H1 (cell line): ENCODE data around the gene ULK3. TPM values are rescaled to one million over a fixed set of nuclear protein-coding genes. Genes with fewer than 3 reads are reported as not detected.

Experiments used
- CTCF ChIA-PET: fragments of 300-600 bp; sonication (Branson Sonifier 250); formaldehyde crosslinking; loops from one replicate; lab custom pipeline; 2021; ENCODE audit not compliant: partially characterized antibody; lab: Charles Lee
- POLR2A ChIA-PET: fragments of 300-600 bp; sonication (Branson Sonifier 250); formaldehyde crosslinking; loops from one replicate; lab custom pipeline; 2021; ENCODE audit warnings: inconsistent platforms; ENCODE audit not compliant: partially characterized antibody; lab: Charles Lee
- DNase-seq, 2 experiments: peaks; one replicate each; pipeline versions ENCODE4 v3.0.0 to v3.0.0-alpha.2; 2010 to 2022; ENCODE audit warnings: low spot score in 2 of 2, low read depth in 1 of 2, mixed read lengths in 1 of 2
- FAIRE-seq: peaks from 2 replicates; lab custom pipeline; 2011; peaks lifted over from hg19 to GRCh38; lab: Jason Lieb, UNC
- H2AFZ ChIP-seq: 2 replicates; pipeline ENCODE4 v1.8.1; 2012; ENCODE audit warnings: low read length, inconsistent platforms
- H2AK5ac ChIP-seq: 2 replicates; pipeline ENCODE4 v1.6.1; 2013; ENCODE audit warnings: low read depth, low read length
- H2BK120ac ChIP-seq: replicated peaks from 2 replicates; pipeline ENCODE3; 2013; ENCODE audit warnings: low read depth, low read length, inconsistent platforms
- H2BK12ac ChIP-seq: 2 replicates; pipeline ENCODE4 v1.6.1; 2013; ENCODE audit warnings: low read depth, low read length
- H2BK15ac ChIP-seq: 2 replicates; pipeline ENCODE4 v1.6.1; 2013; ENCODE audit warnings: low read length
- H2BK20ac ChIP-seq: 2 replicates; pipeline ENCODE4 v1.6.1; 2013; ENCODE audit warnings: low read length
- H2BK5ac ChIP-seq: 2 replicates; pipeline ENCODE4 v1.6.1; 2013; ENCODE audit warnings: low read depth, low read length
- H3K14ac ChIP-seq: 2 replicates; pipeline ENCODE4 v1.6.1; 2013; ENCODE audit warnings: inconsistent platforms; ENCODE audit not compliant: insufficient read length
- H3K18ac ChIP-seq: 2 replicates; pipeline ENCODE4 v1.6.1; 2013; ENCODE audit warnings: low read length; ENCODE audit errors: extremely low read depth
- H3K23ac ChIP-seq: 2 replicates; pipeline ENCODE4 v1.6.1; 2013; ENCODE audit warnings: inconsistent platforms; ENCODE audit not compliant: insufficient read length
- H3K23me2 ChIP-seq: 2 replicates; pipeline ENCODE4 v1.6.1; 2013; ENCODE audit warnings: low read depth, low read length
- H3K27ac ChIP-seq: 2 replicates; pipeline ENCODE4 v1.6.1; 2011; ENCODE audit warnings: low read depth, low read length, inconsistent platforms
- H3K27me3 ChIP-seq, 4 experiments: replicated peaks in 1 of 4; 1 replicate in 1 of 4; 2 replicates in 3 of 4; pipeline versions ENCODE4 v1.6.1 to v1.8.1; 2011 to 2013; ENCODE audit warnings: low read length in 3 of 4, mild to moderate bottlenecking in 3 of 4, inconsistent platforms in 2 of 4, mixed read lengths in 2 of 4, moderate library complexity in 1 of 4; ENCODE audit not compliant: control insufficient read depth in 3 of 4, insufficient read depth in 3 of 4; ENCODE audit errors: extremely low read depth in 1 of 4
- H3K36me3 ChIP-seq, 4 experiments: 2 replicates each; pipeline versions ENCODE4 v1.6.1 to v1.8.1; 2011 to 2013; ENCODE audit warnings: mild to moderate bottlenecking in 4 of 4, low read length in 3 of 4, moderate library complexity in 2 of 4, control low read depth in 1 of 4, inconsistent platforms in 1 of 4; ENCODE audit not compliant: insufficient read depth in 4 of 4, control insufficient read depth in 2 of 4
- H3K4ac ChIP-seq: replicated peaks from 2 replicates; pipeline ENCODE3; 2013; ENCODE audit warnings: low read length, low read depth, mixed read lengths, inconsistent platforms; ENCODE audit not compliant: insufficient read length
- H3K4me1 ChIP-seq, 4 experiments: replicated peaks in 1 of 4; 1 replicate in 1 of 4; 2 replicates in 3 of 4; pipeline versions ENCODE4 v1.6.1 to v1.8.1; 2011 to 2013; ENCODE audit warnings: low read length in 3 of 4, inconsistent platforms in 2 of 4, mixed read lengths in 1 of 4; ENCODE audit not compliant: insufficient read depth in 4 of 4, control insufficient read depth in 3 of 4
- H3K4me2 ChIP-seq, 2 experiments: 2 replicates each; pipeline versions ENCODE4 v1.6.1 to v1.8.1; 2011 to 2013; ENCODE audit warnings: low read depth in 2 of 2, low read length in 2 of 2, control low read depth in 1 of 2, inconsistent platforms in 1 of 2, mild to moderate bottlenecking in 1 of 2; ENCODE audit not compliant: insufficient read depth in 1 of 2
- H3K4me3 ChIP-seq, 4 experiments: fragments of 200-600, 300-600 bp in 1 of 4; sonication (generic), shearing (Covaris generic), sonication (Bioruptor Twin) in 1 of 4; 2 replicates each; pipeline versions ENCODE4 v1.5.1 to v1.8.1; 2011 to 2016; ENCODE audit warnings: low read length in 4 of 4, low read depth in 3 of 4, control low read depth in 2 of 4, inconsistent platforms in 2 of 4, mild to moderate bottlenecking in 2 of 4, mixed read lengths in 1 of 4, moderate library complexity in 1 of 4; ENCODE audit not compliant: insufficient read depth in 2 of 4; ENCODE audit errors: extremely low read depth in 1 of 4
- H3K56ac ChIP-seq: replicated peaks from 2 replicates; pipeline ENCODE3; 2013; ENCODE audit warnings: low read depth, mild to moderate bottlenecking, mixed read lengths, low read length, inconsistent platforms; ENCODE audit not compliant: insufficient read length
- H3K79me1 ChIP-seq: 2 replicates; pipeline ENCODE4 v1.6.1; 2013; ENCODE audit warnings: low read depth, low read length, control low read depth
- H3K79me2 ChIP-seq, 2 experiments: 2 replicates each; pipeline versions ENCODE4 v1.6.1 to v1.8.1; 2012 to 2013; ENCODE audit warnings: low read length in 2 of 2, mild to moderate bottlenecking in 2 of 2, inconsistent platforms in 1 of 2; ENCODE audit not compliant: insufficient read depth in 2 of 2, control insufficient read depth in 1 of 2
- H3K9ac ChIP-seq, 4 experiments: replicated peaks in 1 of 4; 1 replicate in 1 of 4; 2 replicates in 3 of 4; pipeline versions ENCODE4 v1.6.1 to v1.8.1; 2011 to 2013; ENCODE audit warnings: low read depth in 3 of 4, low read length in 3 of 4, control low read depth in 2 of 4, mild to moderate bottlenecking in 2 of 4, moderate library complexity in 2 of 4, inconsistent platforms in 1 of 4; ENCODE audit errors: extremely low read depth in 1 of 4
- H3K9me3 ChIP-seq, 2 experiments: 2 replicates each; pipeline versions ENCODE4 v1.6.1 to v1.8.1; 2012 to 2013; ENCODE audit warnings: mild to moderate bottlenecking in 2 of 2, moderate library complexity in 2 of 2, control low read depth in 1 of 2, inconsistent platforms in 1 of 2, low read depth in 1 of 2, low read length in 1 of 2, mixed read lengths in 1 of 2; ENCODE audit not compliant: insufficient read depth in 2 of 2
- H4K20me1 ChIP-seq, 2 experiments: replicated peaks in 1 of 2; 2 replicates each; pipeline versions ENCODE3 to v1.8.1; 2011 to 2013; ENCODE audit warnings: inconsistent platforms in 2 of 2, low read length in 2 of 2, mild to moderate bottlenecking in 1 of 2; ENCODE audit not compliant: insufficient read depth in 2 of 2, control insufficient read depth in 1 of 2
- H4K5ac ChIP-seq: 2 replicates; pipeline ENCODE4 v1.6.1; 2013; ENCODE audit warnings: low read length, low read depth, mixed read lengths, inconsistent platforms; ENCODE audit not compliant: insufficient read length
- H4K8ac ChIP-seq: 2 replicates; pipeline ENCODE4 v1.8.0; 2013; ENCODE audit warnings: mild to moderate bottlenecking, moderate library complexity, low read length, inconsistent platforms; ENCODE audit not compliant: insufficient read depth; ENCODE audit errors: extremely low read depth
- H4K91ac ChIP-seq: replicated peaks from 2 replicates; pipeline ENCODE3; 2013; ENCODE audit warnings: low read length, mixed read lengths, inconsistent platforms; ENCODE audit not compliant: insufficient read length
- BACH1 ChIP-seq: IDR thresholded peaks from 2 replicates; pipeline ENCODE4 v1.6.1; 2012; ENCODE audit warnings: low read length, improper control_type of control experiment
- CEBPB ChIP-seq: IDR thresholded peaks from 2 replicates; pipeline ENCODE4 v1.6.1; 2012; ENCODE audit warnings: low read depth, low read length
- CHD1 ChIP-seq: IDR thresholded peaks from 2 replicates; pipeline ENCODE4 v1.6.1; 2012; ENCODE audit warnings: low read depth, low read length, improper control_type of control experiment
- EP300 ChIP-seq, 2 experiments: IDR thresholded peaks; 1 replicate in 1 of 2; 2 replicates in 1 of 2; pipeline ENCODE4 v1.6.1; 2011 to 2012; ENCODE audit warnings: low read depth in 2 of 2, low read length in 2 of 2, mild to moderate bottlenecking in 2 of 2, borderline replicate concordance in 1 of 2, inconsistent platforms in 1 of 2, moderate library complexity in 1 of 2
- HDAC6 ChIP-seq: IDR thresholded peaks from one replicate; pipeline ENCODE4 v1.7.1; 2012; ENCODE audit warnings: low read depth, mild to moderate bottlenecking, inconsistent platforms, low read length, moderate library complexity
- POLR2AphosphoS5 ChIP-seq: IDR thresholded peaks from 2 replicates; pipeline ENCODE4 v1.6.1; 2011; ENCODE audit warnings: low read depth, low read length
- RNF2 ChIP-seq: fragments of 200-900, 300-1000 bp; sonication (generic); IDR thresholded peaks from 2 replicates; pipeline ENCODE4 v1.7.1; 2016; ENCODE audit warnings: borderline replicate concordance, low read depth, mild to moderate bottlenecking, antibody characterized with exemption, low read length; ENCODE audit not compliant: poor library complexity, severe bottlenecking; ENCODE audit errors: missing control alignments
- TAF1 ChIP-seq: IDR thresholded peaks from 2 replicates; pipeline ENCODE4 v1.6.1; 2011; ENCODE audit warnings: mild to moderate bottlenecking, low read depth, low read length
- TEAD4 ChIP-seq: IDR thresholded peaks from 2 replicates; pipeline ENCODE4 v1.6.1; 2012; ENCODE audit warnings: low read depth, low read length, inconsistent platforms, mixed read lengths
- ZNF274 ChIP-seq: IDR thresholded peaks from 2 replicates; pipeline ENCODE4 v1.7.0; 2012; ENCODE audit warnings: low read length, borderline replicate concordance; ENCODE audit errors: extremely low read depth
- WGBS, 2 experiments: shearing (Covaris generic) in 1 of 2; methylation state at CpG; one replicate each; pipeline versions ENCODE4 v1.1.6 to v1.1.7; 2013 to 2015; ENCODE audit warnings: low lambda C conversion rate in 2 of 2, mixed read lengths in 2 of 2, inconsistent platforms in 1 of 2, low coverage in 1 of 2, missing lambda C conversion rate in 1 of 2; ENCODE audit not compliant: insufficient replicate concordance in 2 of 2, insufficient coverage in 1 of 2, insufficient read length in 1 of 2; ENCODE audit errors: extremely low coverage in 1 of 2, missing lambda C conversion rate in 1 of 2; 5-methylcytosine and 5-hydroxymethylcytosine counted together
- polyA plus RNA-seq, 7 experiments: library from polyadenylated mRNA; depleted of rRNA in 3 of 7; stranded (reverse) in 5 of 7; unstranded in 2 of 7; fragments of >200 nt in 5 of 7; fragments of 200-250 nt in 2 of 7; gene quantifications; 1 replicate in 5 of 7; 2 replicates in 1 of 7; 4 replicates in 1 of 7; pipeline versions ENCODE4 v1.2.1 to v1.2.3, GENCODE V29; 2011 to 2013; ENCODE audit warnings: missing spikeins in 2 of 7, mixed read lengths in 2 of 7
- total RNA-seq: library from RNA; stranded (reverse); fragmentation: NEBNext Ultra II Directional; extraction: Animal tissue kit (Norgen Biotek cat#: 25700); gene quantifications from 2 replicates; pipeline ENCODE4 v1.2.1, GENCODE V29; 2021

Gene ULK3
- total and polyA plus RNA-seq, 2 of the 8 experiments (the other 6 are each of a cell fraction or from before 2014, with no cell fraction given), result 27.1 to 34.4 TPM

GRCh38 chr15:74794248-74794969 lies 48.5 kb downstream of the ULK3 start:
- Histone ChIP-seq H3K79me2 (peaks cover 0 to 7% of the 10 kb centered on the region in 2 experiments; a peak in 1 of 4 replicates), H4K20me1 (peaks cover 25 to 43% of the 10 kb centered on the region in 2 experiments)
- POLR2A ChIA-PET, result interaction anchor here (0.8 to 2.8 kb wide), 4 partner anchors 10 to 21 kb away, joined by 3 to 14 read pairs (median 8); partner anchors contain the start of gene CSK
- TF ChIP-seq CEBPB (no peak), ZNF274 (no peak), HDAC6 (no peak), EP300 (IDR thresholded peaks at IDR 0.05; ENCODE audit: borderline replicate concordance in 1 of 2, low read depth in 2 of 2, low read length in 2 of 2) (no peak), TAF1 (no peak), BACH1 (no peak), TEAD4 (no peak), CHD1 (no peak), RNF2 (no peak), POLR2AphosphoS5 (no peak)

More at GRCh38 chr15:74794248-74794969, 48.5 kb downstream of the ULK3 start:
- Histone ChIP-seq H3K4ac (no peak overlapping the region), H4K8ac (no peak overlapping the region), H3K9me3 (no peaks in the 10 kb centered on the region), H4K91ac (no peak overlapping the region), H3K23ac (no peak overlapping the region), H2BK15ac (no peak overlapping the region), H2BK120ac (no peak overlapping the region), H2BK12ac (no peak overlapping the region), H3K4me2 (no peak overlapping the region), H3K79me1 (peaks cover 18% of the 10 kb centered on the region; the same call in 1 of the 2 replicates), H2BK20ac (no peak overlapping the region), H3K9ac (no peak overlapping the region), H3K56ac (no peak overlapping the region), H3K18ac (no peak overlapping the region), H3K27ac (no peak overlapping the region), H3K36me3 (no peaks in the 10 kb centered on the region), H2AK5ac (no peak overlapping the region), H3K27me3 (no peaks in the 10 kb centered on the region), H3K23me2 (no peaks in the 10 kb centered on the region), H3K4me1 (peaks cover 0 to 10% (median 3%) of the 10 kb centered on the region in 4 experiments; a peak in 6 of 7 replicates), H2BK5ac (no peak overlapping the region), H3K14ac (no peak overlapping the region), H2AFZ (no peak overlapping the region), H4K5ac (no peak overlapping the region), H3K4me3 (no peak overlapping the region)
- WGBS, 2 experiments, result 91% methylated on average over 6 of the region's 9 CpGs; no CpG with 5 or more reads in 1 of the 2 experiments
- FAIRE-seq (no peak), DNase-seq (no peak)
- CTCF ChIA-PET, result interaction anchor here (0.8 to 53.7 kb wide), 14 partner anchors 7 to 169 kb away, joined by 3 to 1439 read pairs (median 6); partner anchors contain the start of genes CLK3 and CSK
